GM23338 (cell line): Measurements from ENCODE around the gene ANXA3. TPM values are rescaled to one million over a fixed set of nuclear protein-coding genes. Genes with fewer than 3 reads are reported as not detected.
A peak's percentile ranks its signal among the peaks of the same experiment; 100 is the strongest.

Source experiments
- ATAC-seq: fragments of 200-7000 bp; cut with Tn5 transposase; 3 replicates; pipeline ENCODE4 v1.9.1; 2020
- DNase-seq: peaks from one replicate; pipeline ENCODE4 v3.0.0-alpha.2; 2015; ENCODE audit warnings: low spot score
- H2AFZ ChIP-seq: fragments of 200-600 bp; sonication (generic); 2 replicates; pipeline ENCODE4 v1.8.0; 2016; ENCODE audit warnings: antibody characterized with exemption, mild to moderate bottlenecking, moderate library complexity
- H3F3A ChIP-seq: fragments of 200-600 bp; sonication (generic); replicated peaks from 2 replicates; pipeline ENCODE4 v1.8.0; 2017; ENCODE audit warnings: antibody characterized with exemption, mixed run types, low read depth
- H3K27ac ChIP-seq: fragments of 200-600 bp; sonication (generic); 2 replicates; pipeline ENCODE4 v1.6.1; 2016; ENCODE audit warnings: low read depth
- H3K27me3 ChIP-seq: fragments of 200-600 bp; sonication (generic); 2 replicates; pipeline ENCODE4 v1.8.0; 2016; ENCODE audit warnings: mild to moderate bottlenecking, mixed run types, moderate library complexity; ENCODE audit not compliant: insufficient read depth
- H3K36me3 ChIP-seq: fragments of 200-600 bp; sonication (generic); 2 replicates; pipeline ENCODE4 v1.8.0; 2016; ENCODE audit warnings: mild to moderate bottlenecking; ENCODE audit not compliant: insufficient read depth
- H3K4me1 ChIP-seq: fragments of 200-600 bp; sonication (generic); 2 replicates; pipeline ENCODE4 v1.8.0; 2016; ENCODE audit warnings: mild to moderate bottlenecking, moderate library complexity; ENCODE audit not compliant: insufficient read depth
- H3K4me2 ChIP-seq: fragments of 200-600 bp; sonication (generic); 2 replicates; pipeline ENCODE4 v1.7.1; 2017; ENCODE audit warnings: mixed run types
- H3K4me3 ChIP-seq: fragments of 200-600 bp; sonication (generic); 2 replicates; pipeline ENCODE4 v1.6.1; 2016; ENCODE audit warnings: mixed run types
- H3K79me2 ChIP-seq: fragments of 200-600 bp; sonication (generic); replicated peaks from 2 replicates; pipeline ENCODE4 v1.8.0; 2017; ENCODE audit warnings: mild to moderate bottlenecking; ENCODE audit not compliant: insufficient read depth
- H3K9me2 ChIP-seq: fragments of 200-600 bp; sonication (generic); 2 replicates; pipeline ENCODE4 v1.8.0; 2017; ENCODE audit not compliant: insufficient read depth
- H4K20me1 ChIP-seq: fragments of 200-600 bp; sonication (generic); replicated peaks from 2 replicates; pipeline ENCODE4 v1.8.0; 2017; ENCODE audit warnings: mild to moderate bottlenecking; ENCODE audit not compliant: insufficient read depth
- H3K27ac Mint-ChIP-seq: 2 replicates; pipeline ENCODE4 v1.8.0; 2020; ENCODE audit warnings: inconsistent platforms, mild to moderate bottlenecking, moderate library complexity, mixed read lengths
- H3K27me3 Mint-ChIP-seq: 3 replicates; pipeline ENCODE4 v1.8.0; 2022; ENCODE audit warnings: low read depth, mild to moderate bottlenecking, moderate library complexity, mixed read lengths, inconsistent platforms; ENCODE audit not compliant: insufficient read depth, poor library complexity
- H3K36me3 Mint-ChIP-seq: 3 replicates; pipeline ENCODE4 v1.8.0; 2021; ENCODE audit warnings: low read depth, mild to moderate bottlenecking, inconsistent platforms, moderate library complexity, mixed read lengths
- H3K4me1 Mint-ChIP-seq: 3 replicates; pipeline ENCODE4 v1.8.0; 2020; ENCODE audit warnings: mild to moderate bottlenecking, inconsistent platforms, mixed read lengths
- H3K4me3 Mint-ChIP-seq: 3 replicates; pipeline ENCODE4 v1.8.0; 2021; ENCODE audit warnings: moderate library complexity, mild to moderate bottlenecking, inconsistent platforms, mixed read lengths
- H3K9me3 Mint-ChIP-seq: 3 replicates; pipeline ENCODE4 v1.8.0; 2020; ENCODE audit warnings: moderate library complexity, mild to moderate bottlenecking, inconsistent platforms, mixed read lengths
- CREB1 ChIP-seq: fragments of 250-450 bp; sonication (Bioruptor Pico); IDR thresholded peaks from 2 replicates; pipeline ENCODE4 v1.5.0; 2020; ENCODE audit warnings: low read depth, mild to moderate bottlenecking, moderate library complexity
- CTCF ChIP-seq, 2 experiments: fragments of 200-600 bp in 1 of 2; sonication (generic) in 1 of 2; conservative IDR thresholded peaks; 2 replicates each; pipeline versions ENCODE4 v1.5.1 to v1.6.1; 2016 to 2017; ENCODE audit warnings: antibody characterized with exemption in 2 of 2, low read depth in 2 of 2, mild to moderate bottlenecking in 2 of 2, moderate library complexity in 1 of 2
- ETS1 ChIP-seq: IDR thresholded peaks from 2 replicates; pipeline ENCODE4 v1.6.1; 2016; ENCODE audit warnings: antibody characterized with exemption
- EZH2phosphoT487 ChIP-seq: fragments of 200-600 bp; sonication (generic); IDR thresholded peaks from one replicate; pipeline ENCODE4 v1.8.1; 2018; ENCODE audit warnings: antibody characterized with exemption; ENCODE audit not compliant: unreplicated experiment
- JUNB ChIP-seq: IDR thresholded peaks from one replicate; pipeline ENCODE4 v1.6.1; 2016; ENCODE audit warnings: antibody characterized with exemption; ENCODE audit not compliant: unreplicated experiment
- POLR2AphosphoS5 ChIP-seq: IDR thresholded peaks from 2 replicates; pipeline ENCODE4 v1.6.1; 2016; ENCODE audit warnings: antibody characterized with exemption, low read depth
- STAT1 ChIP-seq: IDR thresholded peaks from one replicate; pipeline ENCODE4 v1.6.1; 2016; ENCODE audit warnings: antibody characterized with exemption; ENCODE audit not compliant: unreplicated experiment
- ZNF462 ChIP-seq: fragments of 250-450 bp; sonication (Bioruptor Pico); IDR thresholded peaks from 2 replicates; pipeline ENCODE4 v1.5.0; 2020; ENCODE audit warnings: mild to moderate bottlenecking, moderate library complexity
- polyA plus RNA-seq: library from polyadenylated mRNA; unstranded; fragments of >200 nt; fragmentation: Nextera tagmentation; extraction: Ambion mirVana; gene quantifications from 2 replicates; pipeline ENCODE4 v1.2.1, GENCODE V29; 2016
- total RNA-seq: library from RNA; depleted of rRNA; stranded (reverse); fragments of >200 nt; shearing (Covaris generic); gene quantifications from 2 replicates; pipeline ENCODE4 v1.2.3, GENCODE V29; 2014

The ANXA3 gene
- total and polyA plus RNA-seq, 2 experiments from 2014 or later = 20.3 to 31.5 TPM

- no peaks in the 10 kb centered on the region for H3K9me2 ChIP-seq
- no peaks in the 10 kb centered on the region for H3F3A ChIP-seq
- no peak overlapping the region for H3K4me3 ChIP-seq
- Mint-ChIP-seq H3K4me1 (no peaks in the 10 kb centered on the region), H3K27me3 (peaks cover 4% of the 10 kb centered on the region), H3K4me3 (no peak overlapping the region), H3K36me3 (peaks cover 13% of the 10 kb centered on the region), H3K27ac (no peak overlapping the region), H3K9me3 (no peaks in the 10 kb centered on the region)
- H3K27me3 ChIP-seq = no peaks in the 10 kb centered on the region
- H3K4me2 ChIP-seq = no peak overlapping the region
- H3K27ac ChIP-seq = no peak overlapping the region
- peaks cover 11% of the 10 kb centered on the region for H3K36me3 ChIP-seq
- no peaks in the 10 kb centered on the region for H3K79me2 ChIP-seq
- H3K4me1 ChIP-seq = no peaks in the 10 kb centered on the region
- DNase-seq (peak; percentile 65), ATAC-seq (peak; percentile 47)
- H2AFZ ChIP-seq = no peak overlapping the region
- TF ChIP-seq CTCF (conservative IDR thresholded peaks at IDR 0.05; ENCODE audit: low read depth in 2 of 2) = peak; percentile 65 to 73
- no peak for TF ChIP-seq JUNB
- no peak for TF ChIP-seq EZH2phosphoT487
- TF ChIP-seq ZNF462 (CRISPR knock-in tag) = no peak
- no peak for TF ChIP-seq STAT1
- TF ChIP-seq CREB1 (CRISPR knock-in tag) = no peak
- TF ChIP-seq POLR2AphosphoS5 = no peak
- TF ChIP-seq ETS1 = no peak
- H4K20me1 ChIP-seq = no peaks in the 10 kb centered on the region
Measured at GRCh38 chr4:78517050-78517652, 34.4 kb upstream of the ANXA3 start.
